ENCODE data around the gene TPH1.
"Not testable (repeated sequence)": the region's sequence is repeated elsewhere in the genome, so short reads cannot be mapped to it uniquely, and the experiment has no call there.

TPH1 gene

GRCh38 chr11:18016789-18017188, 29.3 kb downstream of the TPH1 start:
- no peak for DNase-seq

DNA sequence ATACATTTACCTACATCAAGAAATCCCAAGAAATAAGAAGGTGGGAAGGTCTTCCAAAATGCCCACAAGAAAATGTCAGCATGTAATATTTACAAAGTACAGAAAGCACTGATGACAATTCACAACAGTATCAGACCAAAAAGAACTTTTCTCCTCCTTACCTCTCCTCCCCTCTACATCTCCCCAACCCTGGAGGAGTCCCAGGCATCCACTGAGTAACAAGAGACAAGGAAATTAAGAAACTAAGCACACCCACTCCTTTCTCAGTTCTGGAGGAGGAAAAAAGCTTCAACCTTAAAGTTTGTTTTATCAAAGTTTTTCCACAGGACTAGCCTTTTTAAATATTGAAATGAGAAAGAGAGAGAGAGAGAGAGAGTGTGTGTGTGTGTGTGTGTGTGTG, 31.2 kb downstream of the TPH1 start:
- DNase-seq = no peak

GRCh38 chr11:18013790-18014507, 32.1 kb downstream of the TPH1 start:
- DNase-seq = no peak

- peak; percentile 96 for DNase-seq
Observed at GRCh38 chr11:18012906-18013781, 32.9 kb downstream of the TPH1 start, which contains the start of gene SERGEF. Gene SERGEF, minus strand, starts transcription at chr11:18013047. Its CDS starts 37 bp downstream, at chr11:18013010.

DNA sequence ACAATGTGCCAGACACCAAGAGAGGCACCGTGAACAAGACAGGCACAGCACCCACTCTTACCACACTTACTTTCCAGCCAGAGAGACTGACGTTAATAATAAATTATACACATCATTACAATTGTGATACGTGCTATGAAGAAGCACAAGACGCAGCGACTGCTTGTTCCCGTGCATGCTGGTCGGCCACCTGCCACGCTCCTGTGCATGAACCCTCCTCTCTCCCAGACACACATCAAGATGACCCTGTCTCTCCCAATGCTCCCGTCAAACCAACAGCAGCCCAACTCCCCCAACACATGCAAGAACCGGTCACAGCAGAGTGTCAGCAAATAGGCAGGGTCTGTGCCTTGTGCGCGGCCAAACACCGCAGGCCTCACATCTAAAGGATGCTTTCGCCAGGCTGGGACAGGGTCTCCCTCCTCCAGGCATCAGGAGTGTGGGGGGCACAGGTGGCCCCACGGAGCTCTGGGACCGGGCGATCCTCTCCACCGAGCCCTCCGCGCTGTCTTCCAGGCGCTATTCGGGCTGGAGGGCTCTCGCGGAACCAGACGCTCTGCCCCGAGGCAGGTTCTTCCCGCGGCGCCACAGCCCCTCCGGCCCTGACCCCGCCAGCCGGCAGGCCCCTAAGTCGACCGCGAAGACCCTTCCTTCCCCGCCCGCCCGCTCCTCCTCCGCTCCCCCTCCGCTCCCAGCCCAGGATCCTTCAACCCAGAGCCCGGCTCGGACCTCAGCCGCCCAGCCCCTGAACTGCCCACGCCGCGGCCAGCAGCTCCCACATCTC, 33.8 kb downstream of the TPH1 start:
- DNase-seq = no peak

GRCh38 chr11:18011633-18012032, 34.4 kb downstream of the TPH1 start:
- no peak for DNase-seq

- no peak for DNase-seq
Observed at GRCh38 chr11:18010977-18011586, 35.0 kb downstream of the TPH1 start.

- no peak for DNase-seq
Observed at GRCh38 chr11:18010121-18010670, 35.9 kb downstream of the TPH1 start.

DNA sequence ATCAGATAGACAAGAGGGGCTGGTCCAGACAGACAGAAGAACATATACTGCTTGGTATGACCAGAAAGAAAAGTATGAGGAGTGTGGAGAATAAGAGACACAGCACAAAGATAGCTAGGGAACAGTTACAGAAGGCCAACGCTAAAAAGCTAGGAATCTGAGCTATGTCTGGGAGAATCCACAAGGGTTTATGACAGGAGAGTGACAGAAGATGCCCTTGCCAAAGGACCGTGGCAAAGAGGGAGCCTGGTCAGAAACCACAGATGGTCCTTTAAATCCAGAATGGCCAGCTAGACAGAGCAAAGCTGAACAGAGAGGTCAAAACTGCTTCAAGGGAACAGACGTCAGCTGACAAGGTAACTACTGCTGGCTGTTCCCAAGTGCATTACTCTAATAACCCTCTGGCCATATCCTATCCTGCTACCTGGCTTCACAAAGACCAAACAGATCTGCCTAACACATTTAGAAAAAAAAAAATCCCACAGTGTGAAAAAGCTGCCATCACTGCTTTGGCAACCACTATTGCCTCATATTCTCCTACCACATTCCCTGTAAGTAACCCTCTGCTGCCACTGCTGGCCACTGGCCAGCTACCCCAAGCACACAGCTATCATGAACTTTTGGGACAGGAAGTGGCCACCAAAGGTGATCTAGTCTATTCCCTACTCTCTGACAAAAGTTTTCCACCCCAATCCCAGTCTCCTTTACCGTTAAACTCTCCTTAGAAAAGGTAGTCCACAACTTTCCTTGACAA, 40.5 kb downstream of the TPH1 start:
- DNase-seq = no peak

DNA sequence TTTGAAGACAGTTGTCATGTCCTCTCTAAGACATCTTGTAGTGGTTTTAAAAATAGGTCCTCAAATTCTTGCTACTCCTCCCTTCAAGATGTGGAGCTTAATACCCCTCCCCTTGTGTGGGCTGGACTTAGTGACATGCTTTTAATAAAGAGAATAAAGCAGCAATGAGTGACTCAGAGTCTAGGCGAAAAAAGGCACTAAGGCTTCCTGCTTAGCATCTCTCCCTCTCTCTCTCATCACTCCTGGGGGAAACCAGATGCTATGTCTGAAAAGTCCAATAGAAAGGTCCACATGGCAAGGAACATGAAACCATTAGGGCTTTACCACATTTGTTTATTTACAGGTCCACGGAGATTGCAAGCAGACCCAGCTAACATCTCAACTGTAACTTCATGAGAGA, 44.9 kb downstream of the TPH1 start:
- no peak for DNase-seq

- no peak for DNase-seq
Observed at GRCh38 chr11:18000760-18001159, 45.3 kb downstream of the TPH1 start.

- not testable (repeated sequence) for DNase-seq
Observed at GRCh38 chr11:18000128-18000527, 45.9 kb downstream of the TPH1 start.
